H1 (cell line): Measurements from ENCODE around the gene C1GALT1. TPM values are rescaled to one million over a fixed set of nuclear protein-coding genes. Genes with fewer than 3 reads are reported as not detected.
A peak's percentile ranks its signal among the peaks of the same experiment; 100 is the strongest.

Experiments
- CTCF ChIA-PET: fragments of 300-600 bp; sonication (Branson Sonifier 250); formaldehyde crosslinking; loops from one replicate; lab custom pipeline; 2021; ENCODE audit not compliant: partially characterized antibody; lab: Charles Lee
- POLR2A ChIA-PET: fragments of 300-600 bp; sonication (Branson Sonifier 250); formaldehyde crosslinking; loops from one replicate; lab custom pipeline; 2021; ENCODE audit warnings: inconsistent platforms; ENCODE audit not compliant: partially characterized antibody; lab: Charles Lee
- DNase-seq, 2 experiments: peaks; one replicate each; pipeline versions ENCODE4 v3.0.0 to v3.0.0-alpha.2; 2010 to 2022; ENCODE audit warnings: low spot score in 2 of 2, low read depth in 1 of 2, mixed read lengths in 1 of 2
- FAIRE-seq: peaks from 2 replicates; lab custom pipeline; 2011; peaks lifted over from hg19 to GRCh38; lab: Jason Lieb, UNC
- H2AFZ ChIP-seq: 2 replicates; pipeline ENCODE4 v1.8.1; 2012; ENCODE audit warnings: low read length, inconsistent platforms
- H2AK5ac ChIP-seq: 2 replicates; pipeline ENCODE4 v1.6.1; 2013; ENCODE audit warnings: low read depth, low read length
- H2BK120ac ChIP-seq: replicated peaks from 2 replicates; pipeline ENCODE3; 2013; ENCODE audit warnings: low read depth, low read length, inconsistent platforms
- H2BK12ac ChIP-seq: 2 replicates; pipeline ENCODE4 v1.6.1; 2013; ENCODE audit warnings: low read depth, low read length
- H2BK15ac ChIP-seq: 2 replicates; pipeline ENCODE4 v1.6.1; 2013; ENCODE audit warnings: low read length
- H2BK20ac ChIP-seq: 2 replicates; pipeline ENCODE4 v1.6.1; 2013; ENCODE audit warnings: low read length
- H2BK5ac ChIP-seq: 2 replicates; pipeline ENCODE4 v1.6.1; 2013; ENCODE audit warnings: low read depth, low read length
- H3K14ac ChIP-seq: 2 replicates; pipeline ENCODE4 v1.6.1; 2013; ENCODE audit warnings: inconsistent platforms; ENCODE audit not compliant: insufficient read length
- H3K18ac ChIP-seq: 2 replicates; pipeline ENCODE4 v1.6.1; 2013; ENCODE audit warnings: low read length; ENCODE audit errors: extremely low read depth
- H3K23ac ChIP-seq: 2 replicates; pipeline ENCODE4 v1.6.1; 2013; ENCODE audit warnings: inconsistent platforms; ENCODE audit not compliant: insufficient read length
- H3K23me2 ChIP-seq: 2 replicates; pipeline ENCODE4 v1.6.1; 2013; ENCODE audit warnings: low read depth, low read length
- H3K27ac ChIP-seq: 2 replicates; pipeline ENCODE4 v1.6.1; 2011; ENCODE audit warnings: low read depth, low read length, inconsistent platforms
- H3K27me3 ChIP-seq, 4 experiments: replicated peaks in 1 of 4; 1 replicate in 1 of 4; 2 replicates in 3 of 4; pipeline versions ENCODE4 v1.6.1 to v1.8.1; 2011 to 2013; ENCODE audit warnings: low read length in 3 of 4, mild to moderate bottlenecking in 3 of 4, inconsistent platforms in 2 of 4, mixed read lengths in 2 of 4, moderate library complexity in 1 of 4; ENCODE audit not compliant: control insufficient read depth in 3 of 4, insufficient read depth in 3 of 4; ENCODE audit errors: extremely low read depth in 1 of 4
- H3K36me3 ChIP-seq, 4 experiments: 2 replicates each; pipeline versions ENCODE4 v1.6.1 to v1.8.1; 2011 to 2013; ENCODE audit warnings: mild to moderate bottlenecking in 4 of 4, low read length in 3 of 4, moderate library complexity in 2 of 4, control low read depth in 1 of 4, inconsistent platforms in 1 of 4; ENCODE audit not compliant: insufficient read depth in 4 of 4, control insufficient read depth in 2 of 4
- H3K4ac ChIP-seq: replicated peaks from 2 replicates; pipeline ENCODE3; 2013; ENCODE audit warnings: low read length, low read depth, mixed read lengths, inconsistent platforms; ENCODE audit not compliant: insufficient read length
- H3K4me1 ChIP-seq, 4 experiments: replicated peaks in 1 of 4; 1 replicate in 1 of 4; 2 replicates in 3 of 4; pipeline versions ENCODE4 v1.6.1 to v1.8.1; 2011 to 2013; ENCODE audit warnings: low read length in 3 of 4, inconsistent platforms in 2 of 4, mixed read lengths in 1 of 4; ENCODE audit not compliant: insufficient read depth in 4 of 4, control insufficient read depth in 3 of 4
- H3K4me2 ChIP-seq, 2 experiments: 2 replicates each; pipeline versions ENCODE4 v1.6.1 to v1.8.1; 2011 to 2013; ENCODE audit warnings: low read depth in 2 of 2, low read length in 2 of 2, control low read depth in 1 of 2, inconsistent platforms in 1 of 2, mild to moderate bottlenecking in 1 of 2; ENCODE audit not compliant: insufficient read depth in 1 of 2
- H3K4me3 ChIP-seq, 4 experiments: fragments of 200-600, 300-600 bp in 1 of 4; sonication (generic), shearing (Covaris generic), sonication (Bioruptor Twin) in 1 of 4; 2 replicates each; pipeline versions ENCODE4 v1.5.1 to v1.8.1; 2011 to 2016; ENCODE audit warnings: low read length in 4 of 4, low read depth in 3 of 4, control low read depth in 2 of 4, inconsistent platforms in 2 of 4, mild to moderate bottlenecking in 2 of 4, mixed read lengths in 1 of 4, moderate library complexity in 1 of 4; ENCODE audit not compliant: insufficient read depth in 2 of 4; ENCODE audit errors: extremely low read depth in 1 of 4
- H3K56ac ChIP-seq: replicated peaks from 2 replicates; pipeline ENCODE3; 2013; ENCODE audit warnings: low read depth, mild to moderate bottlenecking, mixed read lengths, low read length, inconsistent platforms; ENCODE audit not compliant: insufficient read length
- H3K79me1 ChIP-seq: 2 replicates; pipeline ENCODE4 v1.6.1; 2013; ENCODE audit warnings: low read depth, low read length, control low read depth
- H3K79me2 ChIP-seq, 2 experiments: 2 replicates each; pipeline versions ENCODE4 v1.6.1 to v1.8.1; 2012 to 2013; ENCODE audit warnings: low read length in 2 of 2, mild to moderate bottlenecking in 2 of 2, inconsistent platforms in 1 of 2; ENCODE audit not compliant: insufficient read depth in 2 of 2, control insufficient read depth in 1 of 2
- H3K9ac ChIP-seq, 4 experiments: replicated peaks in 1 of 4; 1 replicate in 1 of 4; 2 replicates in 3 of 4; pipeline versions ENCODE4 v1.6.1 to v1.8.1; 2011 to 2013; ENCODE audit warnings: low read depth in 3 of 4, low read length in 3 of 4, control low read depth in 2 of 4, mild to moderate bottlenecking in 2 of 4, moderate library complexity in 2 of 4, inconsistent platforms in 1 of 4; ENCODE audit errors: extremely low read depth in 1 of 4
- H3K9me3 ChIP-seq, 2 experiments: 2 replicates each; pipeline versions ENCODE4 v1.6.1 to v1.8.1; 2012 to 2013; ENCODE audit warnings: mild to moderate bottlenecking in 2 of 2, moderate library complexity in 2 of 2, control low read depth in 1 of 2, inconsistent platforms in 1 of 2, low read depth in 1 of 2, low read length in 1 of 2, mixed read lengths in 1 of 2; ENCODE audit not compliant: insufficient read depth in 2 of 2
- H4K20me1 ChIP-seq, 2 experiments: replicated peaks in 1 of 2; 2 replicates each; pipeline versions ENCODE3 to v1.8.1; 2011 to 2013; ENCODE audit warnings: inconsistent platforms in 2 of 2, low read length in 2 of 2, mild to moderate bottlenecking in 1 of 2; ENCODE audit not compliant: insufficient read depth in 2 of 2, control insufficient read depth in 1 of 2
- H4K5ac ChIP-seq: 2 replicates; pipeline ENCODE4 v1.6.1; 2013; ENCODE audit warnings: low read length, low read depth, mixed read lengths, inconsistent platforms; ENCODE audit not compliant: insufficient read length
- H4K8ac ChIP-seq: 2 replicates; pipeline ENCODE4 v1.8.0; 2013; ENCODE audit warnings: mild to moderate bottlenecking, moderate library complexity, low read length, inconsistent platforms; ENCODE audit not compliant: insufficient read depth; ENCODE audit errors: extremely low read depth
- H4K91ac ChIP-seq: replicated peaks from 2 replicates; pipeline ENCODE3; 2013; ENCODE audit warnings: low read length, mixed read lengths, inconsistent platforms; ENCODE audit not compliant: insufficient read length
- EGR1 ChIP-seq: IDR thresholded peaks from 2 replicates; pipeline ENCODE4 v1.6.1; 2011; ENCODE audit warnings: low read depth, low read length, borderline replicate concordance
- WGBS, 2 experiments: shearing (Covaris generic) in 1 of 2; methylation state at CpG; one replicate each; pipeline versions ENCODE4 v1.1.6 to v1.1.7; 2013 to 2015; ENCODE audit warnings: low lambda C conversion rate in 2 of 2, mixed read lengths in 2 of 2, inconsistent platforms in 1 of 2, low coverage in 1 of 2, missing lambda C conversion rate in 1 of 2; ENCODE audit not compliant: insufficient replicate concordance in 2 of 2, insufficient coverage in 1 of 2, insufficient read length in 1 of 2; ENCODE audit errors: extremely low coverage in 1 of 2, missing lambda C conversion rate in 1 of 2; 5-methylcytosine and 5-hydroxymethylcytosine counted together
- polyA plus RNA-seq, 7 experiments: library from polyadenylated mRNA; depleted of rRNA in 3 of 7; stranded (reverse) in 5 of 7; unstranded in 2 of 7; fragments of >200 nt in 5 of 7; fragments of 200-250 nt in 2 of 7; gene quantifications; 1 replicate in 5 of 7; 2 replicates in 1 of 7; 4 replicates in 1 of 7; pipeline versions ENCODE4 v1.2.1 to v1.2.3, GENCODE V29; 2011 to 2013; ENCODE audit warnings: missing spikeins in 2 of 7, mixed read lengths in 2 of 7
- total RNA-seq: library from RNA; stranded (reverse); fragmentation: NEBNext Ultra II Directional; extraction: Animal tissue kit (Norgen Biotek cat#: 25700); gene quantifications from 2 replicates; pipeline ENCODE4 v1.2.1, GENCODE V29; 2021
- TF ChIP-seq, protein P1 (sequence below): IDR thresholded peaks from 2 replicates; pipeline ENCODE4 v1.6.1; 2012; ENCODE audit warnings: inconsistent platforms

The C1GALT1 gene
- total and polyA plus RNA-seq, 2 of the 8 experiments (the other 6 are each of a cell fraction or from before 2014, with no cell fraction given), result 18.7 to 94.2 TPM

- H3K23me2 ChIP-seq, result no peaks in the 10 kb centered on the region; the same call in 1 of the 2 replicates
- peaks cover 0 to 19% (median 10%) of the 10 kb centered on the region in 4 experiments; a peak in 4 of 7 replicates for H3K4me1 ChIP-seq
- H3K18ac ChIP-seq, result no peak overlapping the region
- H3K36me3 ChIP-seq, result peaks cover 0 to 9% (median 0%) of the 10 kb centered on the region in 4 experiments; a peak in 1 of 8 replicates
- no peak overlapping the region for H3K56ac ChIP-seq
- H3K14ac ChIP-seq, result no peak overlapping the region
- TF ChIP-seq, protein P1, sequence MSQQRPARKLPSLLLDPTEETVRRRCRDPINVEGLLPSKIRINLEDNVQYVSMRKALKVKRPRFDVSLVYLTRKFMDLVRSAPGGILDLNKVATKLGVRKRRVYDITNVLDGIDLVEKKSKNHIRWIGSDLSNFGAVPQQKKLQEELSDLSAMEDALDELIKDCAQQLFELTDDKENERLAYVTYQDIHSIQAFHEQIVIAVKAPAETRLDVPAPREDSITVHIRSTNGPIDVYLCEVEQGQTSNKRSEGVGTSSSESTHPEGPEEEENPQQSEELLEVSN, result peak; percentile 45
- TF ChIP-seq EGR1, result no peak
- H2BK120ac ChIP-seq, result no peak overlapping the region
- no peaks in the 10 kb centered on the region for H4K20me1 ChIP-seq
- no peaks in the 10 kb centered on the region for H3K79me1 ChIP-seq
- H2AK5ac ChIP-seq, result no peak overlapping the region; the same call in 1 of the 2 replicates
- H2AFZ ChIP-seq, result no peak overlapping the region
- WGBS, 2 experiments, result 82 to 100% methylated on average over 4 to 8 of the region's 8 CpGs
- no peaks in the 10 kb centered on the region for H3K27me3 ChIP-seq
- 0 out of 2 replicates have a peak overlapping the region, but pooled peaks have one; percentile 45 for H2BK12ac ChIP-seq
- H3K9me3 ChIP-seq, result no peaks in the 10 kb centered on the region
- FAIRE-seq (no peak), DNase-seq (no peak)
- H3K9ac ChIP-seq, result no peak overlapping the region
- no peak overlapping the region for H2BK15ac ChIP-seq
- H3K4ac ChIP-seq, result no peak overlapping the region
- peaks cover 12 to 30% of the 10 kb centered on the region in 2 experiments for H3K79me2 ChIP-seq
- H4K8ac ChIP-seq, result no peak overlapping the region
- peak overlapping the region in 2 of 4 experiments; percentile 53 to 85; a peak in 2 of 8 replicates for H3K4me3 ChIP-seq
- peak overlapping the region; percentile 58 to 73 for H3K4me2 ChIP-seq
- H4K91ac ChIP-seq, result peak overlapping the region; percentile 18
- CTCF ChIA-PET, result interaction anchor here (1.0 to 2.0 kb wide), 14 partner anchors 10 to 360 kb away, joined by 3 to 19 read pairs (median 5); no protein-coding TSS in a partner anchor
- no peak overlapping the region for H3K23ac ChIP-seq
- no peak overlapping the region for H4K5ac ChIP-seq
- POLR2A ChIA-PET, result interaction anchor here (1.0 to 5.9 kb wide), 8 partner anchors 18 to 79 kb away, joined by 3 to 55 read pairs (median 8); no protein-coding TSS in a partner anchor
- peak overlapping the region; percentile 28; the same call in 1 of the 2 replicates for H2BK5ac ChIP-seq
- peak overlapping the region; percentile 94; the same call in 1 of the 2 replicates for H2BK20ac ChIP-seq
- H3K27ac ChIP-seq, result no peak overlapping the region
Measured at GRCh38 chr7:7180725-7181449, 1.5 kb upstream of the C1GALT1 start.
